Kidney (tissue), 14 donors: ENCODE results near the gene NRXN2. TPM values are rescaled to one million over a fixed set of nuclear protein-coding genes. Genes with fewer than 3 reads are reported as not detected.

Experiments
- DNase-seq, 5 donors: peaks; one replicate each; pipeline ENCODE4 v3.0.0-alpha.2; 2013 to 2020
- FAIRE-seq: peaks from 2 replicates; lab custom pipeline; 2012; peaks lifted over from hg19 to GRCh38; lab: Jason Lieb, UNC
- H3K27ac ChIP-seq, 2 donors: one replicate each; pipeline ENCODE4 v1.7.0; 2013; ENCODE audit warnings: low read depth in 2 of 2, low read length in 2 of 2, inconsistent platforms in 1 of 2
- H3K27me3 ChIP-seq: one replicate; pipeline ENCODE4 v1.7.1; 2013; ENCODE audit warnings: low read length, inconsistent platforms; ENCODE audit not compliant: control insufficient read depth, insufficient read depth
- H3K36me3 ChIP-seq, 3 donors: one replicate each; pipeline versions ENCODE4 v1.7.0 to v1.7.1; 2013; ENCODE audit warnings: low read length in 3 of 3, control low read depth in 1 of 3, inconsistent platforms in 1 of 3; ENCODE audit not compliant: insufficient read depth in 3 of 3, control insufficient read depth in 2 of 3
- H3K4me1 ChIP-seq, 3 donors: one replicate each; pipeline versions ENCODE4 v1.7.0 to v1.7.1; 2013; ENCODE audit warnings: low read length in 3 of 3, inconsistent platforms in 1 of 3, low read depth in 1 of 3; ENCODE audit not compliant: control insufficient read depth in 2 of 3, insufficient read depth in 2 of 3
- H3K4me3 ChIP-seq, 3 donors: one replicate each; pipeline versions ENCODE4 v1.7.0 to v1.8.1; 2013; ENCODE audit warnings: low read length in 3 of 3, control low read depth in 1 of 3, inconsistent platforms in 1 of 3
- H3K9ac ChIP-seq, 3 donors: one replicate each; pipeline versions ENCODE4 v1.7.0 to v1.7.1; 2013; ENCODE audit warnings: low read length in 3 of 3, control low read depth in 1 of 3, inconsistent platforms in 1 of 3
- H3K9me3 ChIP-seq, 3 donors: one replicate each; pipeline versions ENCODE4 v1.7.0 to v1.7.1; 2013; ENCODE audit warnings: low read length in 3 of 3, control low read depth in 1 of 3, inconsistent platforms in 1 of 3; ENCODE audit not compliant: control insufficient read depth in 2 of 3, insufficient read depth in 1 of 3
- intact Hi-C: fragments of 100-400 bp; cut with DNase I; formaldehyde crosslinking; loops from one replicate; pipeline ENCODE4 v1.11.1; 2022
- polyA plus RNA-seq: library from polyadenylated mRNA; stranded (reverse); fragments of 350-450 nt; fragmentation: Illumina TruSeq; extraction: RNeasy Lipid Tissue Mini Kit (QIAGEN cat#74804); gene quantifications from one replicate; pipeline ENCODE4 v1.2.3, GENCODE V29; 2014; ENCODE audit warnings: low read depth, low replicate concordance; ENCODE audit not compliant: insufficient read depth
- total RNA-seq: library from RNA; stranded (reverse); fragmentation: NEBNext Ultra II Directional; extraction: Animal tissue kit (Norgen Biotek cat#: 25700); gene quantifications from one replicate; pipeline ENCODE4 v1.2.1, GENCODE V29; 2021
- TF ChIP-seq, protein P1 (sequence below): IDR thresholded peaks from 3 replicates; pipeline ENCODE4 v1.5.1; 2012; ENCODE audit warnings: mild to moderate bottlenecking, moderate library complexity, borderline replicate concordance; ENCODE audit not compliant: insufficient read depth; ENCODE audit errors: extremely low read depth
- donor health status: control.
- donor health status: control.
- donor health status: control.
- donor health status: control.
- donor health status: control.
- donor health status: DM: yes; HTN: yes; CAD: no.
- donor health status: Normal renal cell carcinoma (clear cell type).

NRXN2 gene
- total and polyA plus RNA-seq, 2 donors from 2014 or later, result 13.3 to 22.0 TPM

DNA sequence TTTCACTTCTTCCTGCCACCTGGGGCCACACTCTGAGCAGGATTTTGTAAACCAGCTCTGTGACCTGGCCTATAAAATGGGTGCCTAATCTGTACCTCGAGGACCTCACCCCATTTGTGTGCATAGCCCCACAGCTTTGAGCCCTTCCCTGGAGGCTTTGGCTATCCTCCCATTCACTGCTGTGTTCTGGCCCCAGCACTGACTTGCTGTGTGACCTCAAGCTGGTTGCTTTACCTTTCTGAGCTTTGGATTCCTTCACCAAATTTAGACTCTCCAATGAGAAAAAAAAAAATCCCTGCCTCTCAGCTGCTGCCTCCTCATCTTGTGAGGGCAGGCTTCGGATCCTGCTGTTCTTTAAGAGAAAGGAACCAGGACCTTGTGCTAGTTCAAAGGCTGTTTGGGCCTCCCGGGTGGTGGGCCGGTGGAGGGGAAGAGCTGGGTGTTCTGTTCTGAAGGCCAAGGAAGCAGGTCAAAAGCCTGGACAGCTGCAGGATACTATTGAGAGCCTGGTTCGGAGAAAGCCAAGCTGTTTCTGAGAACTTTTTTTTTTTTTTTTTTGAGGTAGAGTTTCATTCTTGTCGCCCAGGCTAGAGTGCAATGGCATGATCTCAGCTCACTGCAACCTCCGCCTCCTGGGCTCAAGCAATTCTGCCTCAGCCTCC, 37.9 kb upstream of the NRXN2 start:
- TF ChIP-seq, protein P1, sequence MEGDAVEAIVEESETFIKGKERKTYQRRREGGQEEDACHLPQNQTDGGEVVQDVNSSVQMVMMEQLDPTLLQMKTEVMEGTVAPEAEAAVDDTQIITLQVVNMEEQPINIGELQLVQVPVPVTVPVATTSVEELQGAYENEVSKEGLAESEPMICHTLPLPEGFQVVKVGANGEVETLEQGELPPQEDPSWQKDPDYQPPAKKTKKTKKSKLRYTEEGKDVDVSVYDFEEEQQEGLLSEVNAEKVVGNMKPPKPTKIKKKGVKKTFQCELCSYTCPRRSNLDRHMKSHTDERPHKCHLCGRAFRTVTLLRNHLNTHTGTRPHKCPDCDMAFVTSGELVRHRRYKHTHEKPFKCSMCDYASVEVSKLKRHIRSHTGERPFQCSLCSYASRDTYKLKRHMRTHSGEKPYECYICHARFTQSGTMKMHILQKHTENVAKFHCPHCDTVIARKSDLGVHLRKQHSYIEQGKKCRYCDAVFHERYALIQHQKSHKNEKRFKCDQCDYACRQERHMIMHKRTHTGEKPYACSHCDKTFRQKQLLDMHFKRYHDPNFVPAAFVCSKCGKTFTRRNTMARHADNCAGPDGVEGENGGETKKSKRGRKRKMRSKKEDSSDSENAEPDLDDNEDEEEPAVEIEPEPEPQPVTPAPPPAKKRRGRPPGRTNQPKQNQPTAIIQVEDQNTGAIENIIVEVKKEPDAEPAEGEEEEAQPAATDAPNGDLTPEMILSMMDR, result no peak
- FAIRE-seq, result no peak
- no peak overlapping the region for H3K4me3 ChIP-seq
- intact Hi-C loops, result no loop called here
- H3K9ac ChIP-seq, result no peak overlapping the region
- no peaks in the 10 kb centered on the region for H3K9me3 ChIP-seq
- DNase-seq, result peak in 2 of 5 donors; percentile 9 to 34
- peaks cover 3 to 48% (median 30%) of the 10 kb centered on the region in 3 donors for H3K4me1 ChIP-seq
- H3K36me3 ChIP-seq, result peaks cover 5 to 19% (median 15%) of the 10 kb centered on the region in 3 donors
- H3K27me3 ChIP-seq, result no peaks in the 10 kb centered on the region
- H3K27ac ChIP-seq, result no peak overlapping the region

DNA sequence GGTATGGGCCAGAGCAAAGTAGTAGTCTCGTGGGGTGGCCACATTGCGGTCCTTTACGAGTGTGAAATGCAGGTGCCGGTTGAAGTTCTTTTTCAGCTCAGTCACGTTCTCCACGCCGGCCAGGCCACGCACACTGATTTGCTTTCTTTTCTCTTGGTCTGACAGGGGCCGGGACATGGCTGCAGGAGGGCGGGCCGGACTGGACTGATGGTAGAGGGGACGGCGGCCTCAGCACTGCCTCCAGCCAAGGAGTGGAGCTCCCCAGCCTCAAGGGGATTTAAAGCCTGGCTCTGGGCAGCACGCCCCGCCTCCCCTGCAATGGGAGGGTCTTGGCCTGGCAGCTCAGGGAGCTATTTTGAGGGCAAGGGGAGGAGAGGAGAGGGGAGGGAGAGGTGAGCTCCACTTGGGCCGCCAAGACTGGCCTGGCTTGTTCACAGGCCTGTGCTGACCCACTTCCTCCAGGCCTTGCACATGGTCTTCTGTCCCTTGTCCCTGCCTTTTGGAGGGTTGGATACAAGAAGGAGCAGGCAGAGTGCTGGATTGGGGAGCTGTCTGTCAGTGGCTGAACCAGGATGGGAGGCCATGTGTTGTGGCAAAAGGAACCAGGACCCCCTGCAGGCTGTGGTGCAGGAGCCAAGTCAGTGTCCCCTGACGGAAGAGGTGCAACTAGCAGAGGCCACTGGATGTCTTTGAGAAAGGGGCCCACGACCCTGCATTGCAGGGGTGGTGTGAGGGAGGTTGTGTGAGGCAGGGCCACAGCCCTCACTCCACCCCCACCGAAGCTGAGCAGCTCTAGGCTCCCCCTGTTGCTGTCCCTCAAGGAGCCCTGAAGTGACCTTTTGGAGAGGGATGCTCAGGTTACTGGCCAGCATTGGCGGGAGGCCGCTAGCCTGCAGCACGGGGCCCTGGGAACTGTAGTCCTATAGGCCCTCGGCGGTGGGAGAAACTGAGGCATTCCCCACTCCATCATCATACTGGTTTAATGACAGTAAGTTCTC, 37.0 kb upstream of the NRXN2 start, which contains the start of gene PYGM:
PYGM (minus strand) TSS at position 253 of the 998 bp plus-strand sequence; CDS start at position 177, 76 bp downstream.
- H3K4me1 ChIP-seq, result peaks cover 3 to 46% (median 30%) of the 10 kb centered on the region in 3 donors
- TF ChIP-seq, protein P1, result no peak
- H3K9ac ChIP-seq, result no peak within 1 kb of the TSS
- intact Hi-C loops, result no loop called here
- no peaks in the 10 kb centered on the region for H3K9me3 ChIP-seq
- DNase-seq, result peak; percentile 65 to 96 (median 82)
- H3K27me3 ChIP-seq, result no peaks in the 10 kb centered on the region
- no peak for FAIRE-seq
- no peak within 1 kb of the TSS for H3K27ac ChIP-seq
- H3K36me3 ChIP-seq, result peaks cover 3 to 18% (median 11%) of the 10 kb centered on the region in 3 donors
- H3K4me3 ChIP-seq, result no peak within 1 kb of the TSS

- Histone ChIP-seq H3K9me3 (no peaks in the 10 kb centered on the region), H3K4me1 (peaks cover 3 to 39% (median 30%) of the 10 kb centered on the region in 3 donors), H3K36me3 (peaks cover 0 to 10% (median 5%) of the 10 kb centered on the region in 3 donors), H3K27ac (no peak overlapping the region), H3K9ac (no peak overlapping the region), H3K4me3 (no peak overlapping the region), H3K27me3 (no peaks in the 10 kb centered on the region)
- no peak for FAIRE-seq
- TF ChIP-seq, protein P1, result no peak
- peak in 4 of 5 donors; percentile 53 to 83 (median 68) for DNase-seq
- intact Hi-C loops, result no loop called here
Observed at GRCh38 chr11:64759131-64759721, 36.2 kb upstream of the NRXN2 start.
